Pulmonary artery endothelial cell (primary cell): ENCODE measurements around the gene PPFIA1. TPM values are rescaled to one million over a fixed set of nuclear protein-coding genes. Genes with fewer than 3 reads are reported as not detected.
"Not testable (repeated sequence)": the region's sequence is repeated elsewhere in the genome, so short reads cannot be mapped to it uniquely, and the experiment has no call there.

ENCODE experiments used
- DNase-seq: peaks from one replicate; pipeline ENCODE4 v3.0.0-alpha.2; 2011; ENCODE audit warnings: low read depth, low spot score
- total RNA-seq: library from RNA; depleted of rRNA; stranded (reverse); fragments of >200 nt; gene quantifications from 2 replicates; pipeline ENCODE4 v1.2.3, GENCODE V29; 2014

PPFIA1 gene
- total RNA-seq, 1 donor from 2014 or later: 31.3 TPM

DNA sequence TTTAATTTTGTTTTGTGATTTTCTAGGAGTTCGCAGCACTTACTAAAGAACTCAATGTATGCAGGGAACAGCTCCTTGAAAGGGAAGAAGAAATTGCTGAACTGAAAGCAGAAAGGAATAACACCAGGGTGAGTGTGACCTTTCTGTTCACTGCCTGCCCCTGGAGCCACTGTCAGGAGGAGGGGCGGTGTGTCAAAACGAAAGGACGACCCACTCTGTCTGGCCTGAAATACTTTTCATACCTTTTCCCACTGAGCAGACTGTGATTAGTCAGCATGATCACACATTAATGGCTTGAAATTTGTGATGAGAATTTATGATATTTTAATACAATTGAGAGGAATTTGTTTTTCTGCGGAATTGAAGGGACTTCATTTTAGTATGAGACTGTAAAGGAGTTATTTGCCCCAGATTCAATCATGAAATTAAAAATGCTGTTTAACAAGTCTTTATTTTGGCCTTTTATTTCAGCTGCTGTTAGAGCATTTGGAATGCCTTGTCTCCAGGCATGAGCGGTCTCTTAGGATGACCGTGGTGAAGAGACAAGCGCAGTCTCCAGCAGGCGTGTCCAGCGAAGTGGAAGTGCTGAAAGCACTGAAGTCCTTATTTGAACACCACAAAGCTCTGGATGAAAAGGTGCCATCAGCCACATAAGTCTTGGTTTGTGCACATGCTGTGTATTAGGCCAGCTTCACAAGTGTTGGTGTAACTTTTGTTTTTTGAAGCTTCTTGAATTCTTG lies 54.1 kb downstream of the PPFIA1 start:
- no peak for DNase-seq

DNA sequence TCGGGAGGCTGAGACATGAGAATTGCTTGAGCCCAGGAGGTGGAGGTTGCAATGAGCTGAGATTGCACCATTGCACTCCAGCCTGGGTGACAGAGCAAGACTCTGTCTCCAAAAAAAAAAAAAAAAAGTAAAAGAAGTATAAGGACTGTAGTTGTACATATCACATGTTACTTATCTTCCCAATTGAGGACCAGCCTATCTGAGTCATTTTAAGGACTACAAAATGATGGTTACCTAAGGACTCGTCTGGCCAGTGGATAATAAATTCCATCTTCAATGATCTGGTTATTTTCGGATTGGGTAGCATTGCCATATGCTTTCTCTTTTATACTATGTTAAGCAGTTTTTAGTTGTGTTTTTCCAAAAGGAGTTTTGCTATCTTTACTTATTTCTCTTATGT lies 55.3 kb downstream of the PPFIA1 start:
- DNase-seq: no peak

DNA sequence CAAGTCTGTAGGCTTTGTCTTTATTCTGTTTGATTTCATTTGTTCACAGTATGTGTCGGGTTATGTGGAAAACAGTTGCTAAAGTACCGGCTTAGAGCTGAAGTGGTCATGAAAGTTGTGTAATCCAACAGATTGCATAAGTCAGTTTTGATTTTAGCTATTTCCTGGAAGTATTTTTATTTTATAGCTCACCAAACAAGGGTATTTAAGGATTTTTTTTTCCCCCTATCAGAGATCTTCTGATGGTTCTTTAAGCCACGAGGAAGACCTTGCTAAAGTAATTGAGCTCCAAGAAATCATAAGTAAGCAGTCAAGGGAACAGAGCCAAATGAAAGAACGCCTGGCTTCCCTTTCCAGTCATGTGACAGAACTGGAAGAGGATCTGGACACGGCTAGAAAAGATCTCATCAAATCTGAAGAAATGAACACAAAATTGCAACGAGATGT lies 55.9 kb downstream of the PPFIA1 start:
- no peak for DNase-seq

DNA sequence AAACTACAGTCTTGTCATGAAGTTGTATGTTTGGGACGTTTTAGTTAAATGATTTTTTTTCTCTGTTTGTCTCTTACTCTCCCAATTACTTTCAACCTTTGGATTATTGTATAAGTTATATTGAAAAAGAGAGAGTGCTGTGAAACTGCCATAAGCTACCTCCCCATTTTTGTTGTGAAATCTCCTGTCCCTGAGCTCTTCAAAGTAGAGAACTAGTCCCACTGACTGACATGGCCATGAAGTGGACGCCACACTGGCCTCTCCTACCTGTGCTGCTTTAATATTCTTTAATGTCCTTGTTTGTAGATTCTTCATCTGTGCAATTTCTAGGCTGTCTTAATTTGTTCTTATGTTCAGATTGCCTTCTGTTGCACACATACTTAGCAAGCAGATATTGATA lies 56.3 kb downstream of the PPFIA1 start:
- DNase-seq: no peak

DNA sequence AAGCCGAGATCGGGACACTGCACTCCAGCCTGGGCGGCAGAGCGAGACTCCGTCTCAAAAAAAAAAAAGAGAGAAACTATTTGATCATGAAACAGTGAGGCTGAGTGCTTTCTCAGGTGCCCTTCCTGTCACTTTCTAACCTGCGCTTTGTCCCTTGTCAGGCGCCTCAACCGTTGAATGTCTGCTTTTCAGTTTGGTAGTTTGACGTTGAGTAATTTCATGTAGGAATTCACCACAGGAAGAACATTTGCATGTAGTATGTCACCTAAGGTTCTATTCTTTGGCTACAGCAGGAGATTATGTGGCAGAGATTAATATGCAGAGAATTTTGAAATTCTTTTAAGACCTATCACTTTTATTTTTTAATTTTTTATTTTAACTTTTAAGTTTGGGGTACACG lies 57.2 kb downstream of the PPFIA1 start:
- no peak for DNase-seq

DNA sequence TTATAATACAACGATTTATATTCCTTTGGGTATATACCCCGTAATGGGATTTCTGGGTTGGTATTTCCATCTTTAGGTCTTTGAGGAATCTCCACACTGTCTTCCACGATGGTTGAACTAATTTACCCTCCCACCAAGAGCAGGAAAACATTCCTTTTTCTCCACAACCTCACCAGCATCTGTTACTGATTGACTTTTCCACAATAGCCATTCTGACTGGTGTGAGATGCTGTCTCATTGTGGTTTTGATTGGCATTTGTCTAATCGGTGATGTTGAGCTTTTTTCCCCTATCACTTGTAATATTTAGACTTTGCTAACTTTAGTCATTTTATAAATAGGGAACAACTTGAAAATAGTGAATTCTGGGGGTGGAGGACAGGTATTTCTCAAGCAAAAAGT lies 58.1 kb downstream of the PPFIA1 start:
- DNase-seq: no peak

DNA sequence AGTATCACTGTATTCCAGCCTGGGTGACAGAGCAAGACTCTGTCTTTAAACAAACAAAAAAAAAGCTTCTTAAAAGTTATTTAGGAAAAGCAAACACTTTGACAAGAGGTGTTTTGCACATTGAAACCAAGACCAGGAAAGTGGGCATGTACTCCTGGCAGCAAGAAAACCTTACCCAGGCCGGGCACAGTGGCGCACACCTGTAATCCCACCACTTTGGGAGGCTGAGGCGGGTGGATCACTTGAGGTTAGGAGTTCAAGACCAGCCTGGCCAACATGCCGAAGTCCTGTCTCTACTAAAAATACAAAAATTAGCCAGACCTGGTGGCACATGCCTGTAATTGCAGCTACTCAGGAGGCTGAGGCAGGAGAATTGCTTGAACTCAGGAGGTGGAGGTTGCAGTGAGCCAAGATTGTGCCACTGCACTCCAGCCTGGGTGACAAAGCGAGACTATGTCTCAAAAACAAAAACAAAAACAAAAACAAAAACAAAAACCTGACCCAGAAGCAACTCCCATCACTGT lies 60.9 kb downstream of the PPFIA1 start:
- not testable (repeated sequence) for DNase-seq

DNA sequence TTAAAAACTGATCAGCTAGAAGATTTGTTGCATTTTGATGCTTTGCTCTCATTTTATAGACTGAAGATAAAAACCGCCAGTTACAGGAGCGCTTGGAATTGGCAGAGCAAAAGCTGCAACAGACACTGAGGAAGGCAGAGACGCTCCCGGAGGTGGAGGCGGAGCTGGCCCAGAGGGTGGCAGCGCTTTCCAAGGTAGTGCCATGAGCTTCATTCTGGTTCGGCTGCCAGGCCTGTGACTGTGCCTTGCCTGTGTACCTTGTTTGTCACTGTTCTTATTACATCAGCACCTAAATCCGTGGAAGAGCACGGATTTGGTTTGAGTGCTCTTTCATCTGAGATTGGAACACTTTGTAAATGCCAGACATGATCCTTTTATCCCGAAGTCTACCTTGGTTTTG lies 61.4 kb downstream of the PPFIA1 start:
- no peak for DNase-seq

DNA sequence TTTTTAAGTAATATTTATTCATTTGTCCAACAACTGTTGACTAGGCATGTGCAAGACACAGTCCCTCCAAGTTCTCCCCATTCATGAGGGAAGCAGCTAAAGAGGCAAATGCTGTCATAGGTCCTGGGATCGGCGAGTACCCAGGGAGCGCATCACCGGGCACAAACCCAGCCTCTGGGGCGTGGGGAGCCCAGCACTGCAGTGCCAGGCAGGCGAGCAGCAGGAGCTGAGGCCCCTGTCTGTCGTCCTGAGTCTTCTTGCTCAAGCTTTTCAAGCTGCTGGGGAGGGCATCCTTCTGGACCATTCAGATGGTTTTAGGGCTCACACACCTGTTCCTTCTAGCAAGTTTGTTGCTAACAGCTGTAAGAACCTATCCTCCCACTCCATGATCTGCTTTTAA lies 62.1 kb downstream of the PPFIA1 start:
- DNase-seq: no peak

DNA sequence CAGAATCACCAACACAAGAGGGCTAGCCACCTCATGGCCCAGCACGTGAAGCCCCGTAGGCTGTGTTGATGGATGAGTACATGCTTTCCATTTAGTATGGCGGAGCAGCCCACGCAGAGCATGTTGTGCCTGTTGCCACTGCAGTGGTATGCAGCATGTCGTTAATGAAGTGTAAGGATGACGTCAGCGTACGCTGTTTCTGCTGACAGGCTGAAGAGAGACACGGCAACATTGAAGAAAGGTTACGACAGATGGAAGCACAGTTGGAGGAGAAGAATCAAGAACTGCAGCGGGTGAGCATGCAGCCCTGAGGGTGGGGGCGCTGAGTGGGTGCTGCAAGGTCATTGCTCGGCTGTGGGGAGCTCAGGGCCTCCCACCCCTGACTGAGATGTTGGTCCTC lies 62.8 kb downstream of the PPFIA1 start:
- DNase-seq: no peak

DNA sequence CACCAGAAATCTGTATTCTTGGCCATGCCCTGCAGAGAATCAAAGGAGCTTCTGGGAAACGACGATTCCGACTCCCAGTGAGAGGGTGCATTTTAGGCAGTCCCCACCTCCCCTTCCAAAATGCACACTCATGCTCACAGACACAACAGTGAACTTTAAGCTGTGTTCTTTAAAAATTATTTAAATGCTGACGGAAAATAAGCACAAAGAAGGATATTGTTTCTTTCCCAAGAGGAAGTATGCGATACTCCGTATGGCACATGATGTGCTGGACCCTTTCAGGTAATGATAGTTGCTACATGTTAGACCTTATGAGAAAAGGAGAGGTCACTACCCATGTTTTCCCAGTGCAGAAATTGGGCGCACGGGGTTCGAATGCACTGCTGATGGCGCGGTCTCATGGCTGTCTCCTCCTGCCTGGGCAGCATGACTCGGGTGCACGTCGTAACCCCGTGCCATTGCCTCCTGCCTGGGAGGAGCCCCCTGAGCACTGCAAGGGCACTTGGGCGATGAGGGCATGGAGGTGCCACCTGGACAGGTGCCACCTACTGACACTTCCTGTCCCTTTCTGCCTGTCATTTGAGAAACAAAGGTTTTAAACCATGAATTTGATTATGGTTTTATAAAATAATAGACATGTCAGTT lies 64.0 kb downstream of the PPFIA1 start:
- DNase-seq: no peak

DNA sequence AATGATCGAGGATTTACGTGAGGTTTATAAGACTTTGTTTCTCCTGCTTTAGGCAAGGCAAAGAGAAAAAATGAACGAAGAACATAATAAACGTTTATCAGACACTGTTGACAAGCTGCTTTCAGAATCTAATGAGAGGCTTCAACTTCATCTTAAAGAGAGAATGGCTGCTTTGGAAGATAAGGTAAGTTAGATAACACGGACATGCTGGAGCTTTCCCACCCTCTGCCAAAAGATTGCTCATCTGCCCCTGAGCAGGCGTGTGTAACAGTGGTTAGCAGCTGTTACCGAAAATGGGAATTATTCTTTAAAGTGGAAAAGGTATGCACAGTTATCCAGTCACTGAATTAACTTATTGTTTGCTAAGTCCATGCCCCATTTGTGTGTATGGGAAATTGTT lies 65.0 kb downstream of the PPFIA1 start:
- no peak for DNase-seq

DNA sequence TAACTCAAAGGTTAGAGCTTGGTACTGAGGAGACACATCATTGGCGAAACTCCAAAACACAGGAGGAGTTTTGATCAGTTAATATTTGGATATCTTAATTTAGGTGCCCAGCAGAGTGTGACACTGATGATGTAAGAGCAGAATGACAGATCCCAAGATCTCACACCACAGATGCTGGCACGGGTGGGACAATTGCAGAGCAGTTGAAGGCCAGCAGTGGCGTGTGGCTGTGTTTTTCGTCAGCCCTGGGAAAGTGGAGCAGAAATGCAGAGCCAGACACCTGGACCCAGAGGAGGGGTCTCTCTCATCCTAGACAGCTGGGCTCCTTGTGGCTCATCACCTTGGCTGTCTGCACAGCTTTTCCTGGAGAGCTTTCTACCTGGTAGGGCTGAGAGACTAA lies 68.1 kb downstream of the PPFIA1 start:
- no peak for DNase-seq

DNA sequence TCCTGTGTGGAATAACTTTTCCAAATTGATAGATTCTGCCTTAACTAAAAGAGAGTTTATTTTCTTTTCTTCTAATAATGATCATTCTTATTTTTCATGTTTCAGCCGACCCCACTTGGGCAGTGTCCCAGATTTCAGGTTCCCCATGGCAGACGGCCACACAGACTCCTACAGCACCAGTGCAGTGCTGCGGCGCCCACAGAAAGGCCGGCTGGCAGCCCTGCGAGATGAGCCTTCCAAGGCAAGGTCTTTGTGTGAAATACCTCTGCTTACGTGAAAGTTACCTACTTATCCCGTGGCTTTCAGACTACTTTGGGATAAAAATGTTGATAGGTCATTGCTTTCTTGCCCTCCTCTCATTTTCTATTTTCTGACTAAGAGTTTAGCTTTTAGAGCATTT lies 68.6 kb downstream of the PPFIA1 start:
- no peak for DNase-seq

DNA sequence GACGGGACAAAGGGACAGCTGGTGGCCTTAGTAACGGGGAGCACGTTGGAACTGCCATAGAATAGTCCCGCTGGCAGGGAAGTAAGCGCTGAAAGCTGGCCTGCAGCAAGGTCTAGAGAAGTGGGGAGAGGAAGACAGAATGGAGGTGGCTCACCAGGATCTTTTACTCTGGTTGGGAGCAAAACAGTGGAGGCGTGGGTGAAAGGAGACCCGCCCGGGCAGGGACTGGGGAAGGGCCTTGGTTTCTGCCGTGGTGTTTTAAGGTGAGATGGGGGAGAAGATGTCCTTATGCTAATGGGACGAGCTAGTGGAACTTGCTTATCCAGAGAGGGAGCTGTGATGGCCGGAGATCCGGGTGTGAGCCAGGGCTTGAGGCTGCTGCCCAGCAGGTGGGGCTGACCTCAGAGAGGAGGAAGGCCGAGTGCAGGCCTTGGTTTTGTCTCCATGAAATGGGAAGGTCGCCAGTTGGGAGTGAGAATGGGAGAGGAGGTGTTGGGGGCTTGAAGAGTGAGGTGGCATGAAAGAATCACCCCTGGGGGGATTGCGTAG lies 71.5 kb downstream of the PPFIA1 start:
- no peak for DNase-seq

DNA sequence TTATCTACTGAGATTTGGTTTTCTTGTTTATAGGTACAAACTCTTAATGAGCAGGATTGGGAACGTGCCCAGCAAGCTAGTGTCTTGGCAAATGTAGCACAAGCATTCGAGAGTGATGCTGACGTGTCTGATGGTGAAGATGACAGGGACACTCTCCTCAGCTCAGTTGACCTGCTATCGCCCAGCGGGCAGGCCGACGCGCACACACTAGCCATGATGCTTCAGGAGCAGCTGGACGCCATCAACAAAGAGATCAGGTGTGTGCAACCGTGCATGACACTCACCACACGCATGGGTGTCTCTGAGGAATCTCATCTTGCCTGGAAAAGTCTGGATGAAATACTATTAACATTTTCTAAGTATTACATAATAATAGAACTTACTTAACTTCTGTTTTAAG lies 73.1 kb downstream of the PPFIA1 start:
- DNase-seq: no peak

DNA sequence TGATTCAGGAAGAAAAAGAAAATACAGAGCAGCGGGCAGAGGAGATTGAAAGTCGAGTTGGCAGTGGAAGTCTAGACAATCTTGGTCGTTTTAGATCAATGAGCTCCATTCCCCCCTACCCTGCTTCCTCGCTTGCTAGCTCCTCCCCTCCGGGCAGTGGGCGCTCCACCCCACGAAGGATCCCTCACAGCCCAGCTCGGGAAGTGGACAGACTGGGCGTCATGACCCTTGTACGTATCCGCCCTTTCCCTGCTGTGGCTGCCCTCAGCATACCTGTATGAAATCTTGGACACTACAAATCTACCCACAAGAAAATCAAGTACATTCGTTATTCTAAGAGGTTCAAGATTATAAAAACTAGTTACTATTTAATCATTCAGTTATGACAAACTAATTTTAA lies 77.7 kb downstream of the PPFIA1 start:
- DNase-seq: no peak

DNA sequence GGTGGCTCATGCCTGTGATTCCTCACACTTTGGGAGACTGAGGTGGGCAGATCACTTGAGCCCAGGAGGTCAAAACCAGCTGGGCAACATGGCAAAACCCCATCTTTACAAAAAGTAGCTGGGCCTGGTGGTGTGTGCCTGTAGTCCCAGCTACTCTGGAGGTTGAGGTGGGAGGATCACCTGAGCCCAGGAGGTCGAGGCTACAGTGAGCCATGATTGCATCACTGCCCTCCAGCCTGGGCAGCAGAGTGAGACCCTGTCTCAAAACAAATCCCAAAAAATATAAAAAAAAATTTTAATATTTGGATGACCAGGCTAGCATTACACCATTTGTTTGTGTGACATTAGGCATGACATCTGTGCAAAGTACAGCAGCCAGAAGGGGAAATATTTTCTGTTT lies 78.1 kb downstream of the PPFIA1 start:
- DNase-seq: no peak

DNA sequence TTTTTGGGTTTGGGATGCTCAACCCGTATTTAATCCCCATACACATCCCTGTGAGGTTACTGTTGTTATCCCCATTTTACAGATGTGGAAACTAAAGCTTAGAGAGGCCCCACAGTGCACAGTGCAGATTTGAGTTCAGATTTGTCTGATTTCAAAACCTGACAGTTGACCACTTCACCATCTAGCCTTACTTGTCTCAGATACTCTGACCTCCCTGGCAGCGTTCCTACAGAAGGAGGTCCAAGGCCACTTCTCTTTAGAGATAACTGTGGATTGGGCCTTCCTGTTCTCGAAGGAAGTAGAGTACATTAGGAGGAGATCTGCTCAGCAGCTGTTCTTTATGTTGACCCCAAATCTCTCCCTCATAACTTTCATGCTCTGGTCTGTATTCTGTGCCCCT lies 81.2 kb downstream of the PPFIA1 start:
- DNase-seq: no peak

DNA sequence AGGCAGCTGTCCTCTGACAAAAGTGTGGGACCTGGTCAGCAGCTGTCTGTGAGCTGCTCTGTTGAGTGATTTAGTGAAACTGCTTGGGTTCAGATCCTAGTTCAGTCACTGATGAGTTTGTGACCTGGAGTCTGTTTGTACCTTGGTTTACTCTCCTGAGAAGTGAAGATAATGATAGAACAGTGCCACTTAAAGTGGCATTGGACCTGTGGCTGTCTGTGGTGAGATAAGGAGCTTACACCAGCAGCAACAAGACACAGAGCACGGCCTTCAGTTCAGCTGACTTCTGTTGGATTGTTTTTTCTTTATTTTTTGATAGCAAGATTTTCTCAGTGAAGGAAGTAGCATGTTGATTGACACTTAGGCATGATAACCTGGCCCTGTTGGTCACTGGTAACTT lies 81.6 kb downstream of the PPFIA1 start:
- no peak for DNase-seq

DNA sequence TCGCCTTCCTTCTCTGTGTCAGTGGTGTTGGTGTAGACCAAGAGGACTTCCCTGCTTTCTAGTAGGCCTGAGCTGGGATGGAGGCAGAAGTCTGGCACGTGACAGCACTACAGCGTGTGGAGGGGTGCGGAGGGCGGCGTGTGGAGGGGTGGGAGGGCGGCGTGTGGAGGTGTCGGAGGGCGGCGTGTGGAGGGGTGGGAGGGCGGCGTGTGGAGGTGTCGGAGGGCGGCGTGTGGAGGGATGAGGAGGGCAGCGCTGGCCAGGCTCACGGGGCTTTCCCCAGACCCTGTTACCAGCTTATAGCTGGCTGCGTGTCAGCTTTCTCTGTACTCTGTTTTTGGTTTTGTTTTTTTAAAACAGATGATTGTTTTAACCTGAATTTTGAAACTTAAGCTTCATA lies 82.1 kb downstream of the PPFIA1 start:
- no peak for DNase-seq

DNA sequence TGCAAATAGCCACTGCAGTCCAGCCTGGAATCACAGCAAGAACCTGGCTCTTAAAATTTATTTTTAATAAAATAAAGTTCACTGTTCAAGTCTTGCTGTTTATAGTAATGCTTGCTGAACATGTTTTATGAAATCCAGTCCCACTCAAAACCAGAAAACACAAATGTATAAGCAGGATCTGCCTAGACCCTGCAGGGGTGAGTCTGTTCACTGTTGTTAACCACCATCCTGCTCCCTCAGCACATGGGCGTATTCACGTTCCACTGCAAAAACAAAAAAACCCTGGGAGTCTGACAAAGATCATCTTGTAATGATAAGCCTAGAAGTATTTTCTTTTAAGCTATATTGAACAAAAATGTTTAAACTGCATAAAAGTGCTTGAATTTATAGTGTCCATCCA lies 82.8 kb downstream of the PPFIA1 start:
- no peak for DNase-seq
